T-helper 2 cell treated with Interferon-gamma antibody and Interleukin-4, amounts not matched to agents 100 ng/mL and 5 ng/mL, for 36 hours (primary cell): Measurements from ENCODE around the gene RPL27. TPM values are rescaled to one million over a fixed set of nuclear protein-coding genes. Genes with fewer than 3 reads are reported as not detected.

Source experiments
- intact Hi-C: fragments of 100-400 bp; cut with micrococcal nuclease; formaldehyde crosslinking; loops from one replicate; pipeline ENCODE4 v1.15.1; 2023
- total RNA-seq: library from RNA; stranded (reverse); gene quantifications from 2 replicates; pipeline ENCODE4 v1.2.3, GENCODE V29; 2022

Gene RPL27
- total RNA-seq, 1 donor from 2014 or later = 943 TPM

DNA sequence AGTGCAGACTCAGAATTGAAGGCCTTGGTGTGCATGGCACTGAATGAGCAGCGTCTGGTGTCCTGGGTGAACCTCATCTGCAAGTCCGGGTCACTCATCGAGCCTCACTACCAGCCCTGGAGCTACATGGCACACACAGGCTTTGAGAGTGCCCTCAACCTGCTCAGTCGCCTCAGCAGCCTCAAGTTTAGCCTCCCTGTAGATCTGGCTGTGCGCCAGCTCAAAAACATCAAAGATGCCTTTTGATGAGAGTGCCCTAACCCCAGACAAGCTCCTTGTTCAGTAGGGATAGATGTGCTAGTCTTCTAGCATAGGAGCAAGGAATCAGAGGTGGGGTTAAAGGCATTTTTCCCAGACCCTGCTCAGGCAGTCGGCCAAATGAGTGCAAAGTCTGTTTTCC lies 6.7 kb upstream of the RPL27 start:
- intact Hi-C loops = loop anchor here (10.0 kb wide), 1 partner anchor 493 kb away; the partner anchor contains the start of gene DHX8

DNA sequence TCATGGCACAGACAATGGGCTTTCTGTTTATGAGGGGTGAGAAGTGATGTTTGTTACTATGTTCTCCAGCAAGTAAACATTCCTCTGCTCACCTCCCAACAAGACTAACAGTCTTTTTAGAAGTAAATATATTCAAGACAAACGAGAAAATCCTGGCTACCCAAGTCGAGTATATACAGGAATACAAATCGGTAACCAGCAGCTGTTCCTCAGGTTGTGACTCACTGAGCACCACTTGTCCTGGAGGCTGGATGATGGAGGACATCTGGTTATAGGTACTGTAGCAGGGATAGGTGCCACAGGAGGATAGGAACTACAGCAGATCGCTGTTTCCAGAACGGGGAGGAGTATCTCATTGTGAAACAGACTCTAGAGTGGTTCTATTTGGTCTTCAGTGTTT lies 5.3 kb upstream of the RPL27 start:
- intact Hi-C loops = loop anchor here (10.0 kb wide), 1 partner anchor 492 kb away; the partner anchor contains the start of gene DHX8

DNA sequence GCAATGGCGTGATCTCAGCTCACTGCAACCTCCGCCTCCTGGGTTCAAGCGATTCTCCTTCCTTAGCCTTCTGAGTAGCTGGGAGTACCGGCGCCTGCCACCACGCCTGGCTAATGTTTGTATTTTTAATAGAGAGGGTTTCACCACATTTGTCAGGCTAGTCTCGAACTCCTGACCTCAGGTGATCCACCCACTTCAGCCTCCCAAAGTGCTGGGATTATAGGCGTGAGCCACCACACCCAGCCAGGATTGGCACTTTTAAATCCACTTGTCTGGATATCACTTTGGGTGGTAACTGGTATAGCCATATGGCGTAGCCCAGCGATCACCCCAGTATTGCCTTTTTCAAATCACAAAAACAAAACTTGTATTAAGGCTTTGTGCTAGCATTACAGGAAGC lies 4.3 kb upstream of the RPL27 start:
- intact Hi-C loops = loop anchor here (10.0 kb wide), 1 partner anchor 491 kb away; the partner anchor contains the start of gene DHX8

DNA sequence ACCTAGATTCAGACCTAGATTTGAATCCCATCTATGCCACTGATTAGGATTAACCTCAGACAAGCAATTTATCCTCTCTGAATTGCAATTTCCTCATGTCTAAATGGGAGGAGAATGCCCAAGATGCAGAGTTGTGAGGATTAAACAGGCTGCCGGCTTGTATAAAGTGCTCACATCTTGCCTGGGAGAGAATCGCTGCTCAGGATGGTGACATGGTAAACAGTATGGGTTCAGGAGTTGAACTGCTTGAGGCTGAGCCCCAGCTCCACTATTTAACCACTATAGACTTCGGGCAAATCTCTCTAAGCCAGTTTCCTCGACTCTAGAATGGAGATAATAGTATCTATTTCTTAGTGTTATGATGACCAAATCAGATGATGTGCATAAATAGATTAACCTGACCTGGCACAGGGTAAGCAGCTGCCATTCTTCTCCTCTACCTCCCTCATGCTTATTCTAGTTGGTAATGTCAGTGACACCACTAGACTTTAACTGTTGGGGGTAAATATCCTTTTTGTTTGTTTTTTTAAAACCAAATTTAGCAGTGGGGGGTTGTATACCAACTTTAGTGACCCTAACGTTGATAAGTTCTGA lies 732 bp upstream of the RPL27 start:
- intact Hi-C loops = loop anchor here (5.0 to 10.0 kb wide), 2 partner anchors 130 to 487 kb away; partner anchors contain the start of genes BRCA1 and DHX8

DNA sequence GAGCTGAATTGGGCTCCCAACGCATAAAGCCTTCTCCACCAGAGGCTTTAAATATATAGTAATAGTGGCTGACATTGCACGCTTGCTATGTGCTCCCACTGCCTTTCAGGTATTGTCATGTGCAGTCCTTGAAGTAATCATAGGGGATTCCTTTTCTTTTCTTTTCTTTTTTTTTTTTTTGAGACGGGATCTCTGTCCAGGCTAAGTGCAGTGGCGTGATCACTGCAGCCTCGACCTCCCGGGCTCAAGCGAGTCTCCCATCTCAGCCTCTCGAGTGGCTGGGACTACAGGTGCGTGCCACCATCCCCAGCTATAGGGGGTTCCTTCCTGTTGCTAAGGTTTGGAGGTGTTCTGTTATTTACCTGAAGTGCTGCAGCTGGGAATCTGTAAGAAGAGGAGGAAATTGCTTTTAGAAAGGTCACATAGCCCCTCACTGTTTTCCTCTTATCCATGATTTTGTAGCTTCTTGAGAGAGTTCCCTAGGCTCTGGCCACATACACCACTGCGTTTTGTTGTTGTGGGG lies 845 bp downstream of the RPL27 start:
- intact Hi-C loops = loop anchor here (2.0 to 10.0 kb wide), 3 partner anchors 34 to 486 kb away; partner anchors contain the start of genes AARSD1, BRCA1 and DHX8

DNA sequence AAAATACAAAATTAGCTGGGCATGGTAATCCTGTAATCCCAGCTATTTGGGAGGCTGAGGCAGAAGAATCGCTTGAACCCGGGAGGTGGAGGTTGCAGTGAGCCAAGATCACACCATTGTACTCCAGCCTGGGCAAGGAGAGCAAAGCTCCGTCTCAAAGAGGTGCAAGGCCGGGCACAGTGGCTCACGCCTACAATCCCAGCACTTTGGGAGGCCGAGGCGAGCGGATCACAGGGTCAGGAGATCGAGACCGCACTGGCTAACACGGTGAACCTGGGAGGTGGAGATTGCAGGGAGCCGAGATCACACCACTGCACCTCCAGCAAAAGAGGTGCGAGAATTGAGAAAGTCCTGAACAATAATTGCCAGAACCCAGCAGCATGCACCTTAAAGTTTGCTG lies 2.7 kb downstream of the RPL27 start:
- intact Hi-C loops = loop anchor here (10.0 kb wide), 1 partner anchor 214 kb away; the partner anchor contains the start of gene TMEM106A

DNA sequence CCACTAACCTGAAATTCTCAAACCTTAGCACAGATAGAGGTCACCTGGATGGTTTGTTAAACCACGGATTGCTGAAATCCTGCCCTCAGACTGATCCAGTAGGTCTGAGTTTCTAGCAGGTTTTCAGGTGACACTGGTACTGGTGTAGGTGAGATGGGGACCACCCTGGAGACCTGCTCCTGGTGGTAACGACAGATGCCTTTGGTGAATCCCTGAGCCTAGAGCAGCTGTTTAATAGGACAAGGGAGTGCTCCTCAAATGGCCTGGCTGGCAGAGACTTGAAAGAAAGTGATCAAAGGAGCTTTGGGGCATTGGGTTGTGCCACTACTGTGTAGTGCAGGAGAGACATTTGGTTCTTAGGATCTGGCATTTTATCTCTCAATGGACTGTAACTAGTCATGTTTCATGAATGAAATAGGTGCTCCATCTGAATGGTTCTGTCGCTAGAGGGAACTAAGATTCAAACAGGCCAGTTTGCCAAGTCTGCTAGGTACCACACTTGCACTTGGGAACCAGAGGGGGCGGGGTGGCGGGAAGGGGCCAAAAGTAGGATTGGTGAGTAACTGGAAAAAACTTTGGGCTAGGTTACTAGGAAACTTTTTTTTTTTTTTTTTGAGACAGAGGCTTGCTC lies 5.4 kb downstream of the RPL27 start:
- intact Hi-C loops = loop anchor here (10.0 kb wide), 1 partner anchor 211 kb away; the partner anchor contains the start of gene TMEM106A

DNA sequence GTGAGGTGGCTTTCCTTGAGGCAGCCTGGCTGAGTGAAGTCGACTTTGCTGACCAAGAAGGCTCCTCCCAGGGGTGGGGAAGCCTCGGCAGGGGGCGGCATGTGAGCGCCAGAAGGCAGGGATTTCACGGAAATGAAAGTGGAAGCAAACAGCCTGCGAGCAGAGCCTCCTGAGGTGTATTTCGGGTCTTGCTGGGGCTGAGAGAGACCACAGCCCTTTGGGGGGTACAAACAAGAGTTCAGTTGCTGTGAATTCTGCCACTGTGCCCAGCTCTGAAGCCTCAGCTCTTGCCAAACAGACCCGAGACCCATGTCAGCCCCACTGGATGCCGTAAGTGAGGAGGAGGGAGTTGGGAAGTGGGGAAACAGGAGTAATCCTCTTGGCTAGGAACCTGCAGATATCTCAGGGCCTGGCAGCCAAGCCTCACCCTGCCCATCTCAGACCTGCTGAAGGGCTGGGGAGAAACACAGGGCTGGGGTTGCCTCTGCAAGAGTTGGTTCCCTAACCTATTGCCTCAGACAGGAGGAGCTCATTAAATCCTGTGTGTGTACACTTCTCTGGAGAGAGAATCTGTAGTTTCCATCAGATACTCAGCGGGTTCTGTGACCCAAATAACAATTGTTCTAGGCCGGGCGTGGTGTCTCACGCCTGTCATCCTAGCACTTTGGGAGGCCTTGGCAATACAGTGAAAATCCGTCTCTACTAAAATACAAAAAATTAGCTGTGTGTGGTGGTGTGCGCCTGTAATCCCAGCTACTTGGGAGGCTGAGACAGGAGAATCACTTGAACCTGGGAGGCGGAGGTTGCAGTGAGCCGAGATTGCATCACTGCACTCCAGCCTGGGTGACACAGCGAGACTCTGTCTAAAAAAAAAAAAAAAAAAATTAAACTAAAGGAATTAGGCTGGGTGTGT lies 8.7 kb downstream of the RPL27 start, which contains the start of gene IFI35:
IFI35 (plus strand) TSS at position 146 of the 913 bp plus-strand sequence; CDS start at position 310, 164 bp downstream.
- intact Hi-C loops = loop anchor here (1.0 to 10.0 kb wide), 2 partner anchors 9 to 208 kb away; partner anchors contain the start of genes RPL27 and TMEM106A

DNA sequence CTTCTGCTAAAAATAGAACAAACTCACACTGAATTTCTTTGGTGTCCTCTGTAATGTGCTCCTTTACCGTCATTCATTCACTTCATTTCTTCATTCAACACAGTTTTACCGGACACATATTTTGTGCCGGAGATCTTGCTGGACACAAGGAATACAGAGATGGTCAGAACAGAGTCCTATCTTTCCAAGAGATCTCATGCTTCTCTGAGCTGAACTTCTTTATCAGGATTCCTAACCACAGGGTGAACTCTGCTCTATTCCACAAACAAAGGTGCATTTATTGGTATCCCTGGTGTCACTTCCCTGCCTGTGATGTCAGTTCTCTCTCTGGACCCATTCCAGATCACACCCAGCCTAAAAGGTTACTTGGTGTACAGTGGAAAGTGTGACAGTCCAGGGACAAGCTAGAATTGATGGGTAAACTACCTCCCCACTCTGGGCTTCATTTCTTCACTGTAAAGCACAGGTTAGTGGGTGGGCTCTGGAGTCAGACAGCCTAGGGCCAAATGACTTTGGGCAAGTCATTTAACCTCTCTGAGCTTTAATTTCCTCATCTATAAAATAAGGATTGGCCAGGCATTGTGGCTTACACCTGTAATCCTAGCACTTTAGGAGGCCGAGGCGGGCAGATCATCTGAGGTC lies 12.6 kb downstream of the RPL27 start:
- intact Hi-C loops = no loop called here

DNA sequence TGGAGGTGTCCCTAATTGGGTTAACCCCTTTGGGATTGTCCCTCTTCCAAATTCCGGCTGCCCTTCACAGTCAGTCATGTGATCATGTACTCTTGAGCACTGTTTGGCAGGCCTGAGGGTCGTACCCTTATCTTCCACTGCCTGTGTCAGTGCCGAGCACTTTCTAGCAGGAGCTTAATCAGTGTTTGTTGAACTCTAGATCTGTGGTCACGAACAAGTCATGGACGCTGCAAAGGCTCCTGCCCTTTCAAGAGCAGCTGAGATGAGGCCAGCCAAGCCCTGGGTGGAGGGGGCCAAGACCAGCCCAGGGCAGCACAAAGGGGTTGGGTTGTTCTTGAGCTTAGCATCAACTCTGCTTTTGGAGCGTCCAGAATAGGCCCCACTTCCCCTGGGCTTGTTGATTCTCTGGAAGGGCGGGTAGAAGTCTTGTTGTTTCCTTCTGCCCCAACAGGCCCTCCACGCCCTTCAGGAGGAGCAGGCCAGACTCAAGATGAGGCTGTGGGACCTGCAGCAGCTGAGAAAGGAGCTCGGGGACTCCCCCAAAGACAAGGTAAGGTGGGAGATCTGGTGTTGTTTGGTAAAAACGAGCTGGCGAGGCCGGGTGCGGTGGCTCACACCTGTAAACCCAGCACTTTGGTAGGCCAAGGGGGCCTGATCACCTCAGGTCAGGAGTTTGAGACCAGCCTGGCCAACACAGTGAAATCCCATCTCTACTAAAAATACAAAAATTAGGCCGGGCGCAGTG lies 13.7 kb downstream of the RPL27 start:
- intact Hi-C loops = no loop called here

DNA sequence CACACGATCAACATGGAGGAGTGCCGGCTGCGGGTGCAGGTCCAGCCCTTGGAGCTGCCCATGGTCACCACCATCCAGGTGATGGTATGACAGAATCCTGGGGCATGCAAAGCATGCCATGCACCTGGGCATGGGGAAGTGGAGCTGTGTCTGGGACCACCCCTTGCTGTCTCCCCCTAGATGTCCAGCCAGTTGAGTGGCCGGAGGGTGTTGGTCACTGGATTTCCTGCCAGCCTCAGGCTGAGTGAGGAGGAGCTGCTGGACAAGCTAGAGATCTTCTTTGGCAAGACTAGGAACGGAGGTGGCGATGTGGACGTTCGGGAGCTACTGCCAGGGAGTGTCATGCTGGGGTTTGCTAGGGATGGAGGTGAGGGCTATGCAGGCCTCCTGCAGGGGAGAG lies 15.1 kb downstream of the RPL27 start:
- intact Hi-C loops = no loop called here

DNA sequence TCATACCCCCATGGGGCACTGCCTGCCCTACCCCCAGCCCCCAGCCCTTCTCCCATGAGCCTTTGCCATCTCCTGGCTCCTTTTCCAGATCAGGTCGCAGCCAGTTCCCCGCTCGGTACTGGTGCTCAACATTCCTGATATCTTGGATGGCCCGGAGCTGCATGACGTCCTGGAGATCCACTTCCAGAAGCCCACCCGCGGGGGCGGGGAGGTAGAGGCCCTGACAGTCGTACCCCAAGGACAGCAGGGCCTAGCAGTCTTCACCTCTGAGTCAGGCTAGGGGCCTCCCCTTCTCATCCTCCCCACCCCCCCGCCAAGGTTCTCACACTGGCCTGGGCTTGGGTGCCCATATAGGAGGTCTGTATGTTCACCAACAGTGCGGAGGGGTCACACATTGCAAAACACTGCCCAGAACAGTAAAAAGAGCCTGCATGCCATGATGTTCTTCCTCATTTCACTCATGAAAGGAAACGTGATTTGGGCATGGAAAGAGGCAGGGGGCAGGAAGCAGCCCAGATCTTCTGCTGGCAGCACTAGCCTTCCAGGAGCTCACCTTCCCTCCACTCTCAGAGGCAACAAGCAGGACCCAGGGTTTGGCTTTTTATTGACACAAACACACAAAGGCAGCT lies 15.9 kb downstream of the RPL27 start:
- intact Hi-C loops = no loop called here

DNA sequence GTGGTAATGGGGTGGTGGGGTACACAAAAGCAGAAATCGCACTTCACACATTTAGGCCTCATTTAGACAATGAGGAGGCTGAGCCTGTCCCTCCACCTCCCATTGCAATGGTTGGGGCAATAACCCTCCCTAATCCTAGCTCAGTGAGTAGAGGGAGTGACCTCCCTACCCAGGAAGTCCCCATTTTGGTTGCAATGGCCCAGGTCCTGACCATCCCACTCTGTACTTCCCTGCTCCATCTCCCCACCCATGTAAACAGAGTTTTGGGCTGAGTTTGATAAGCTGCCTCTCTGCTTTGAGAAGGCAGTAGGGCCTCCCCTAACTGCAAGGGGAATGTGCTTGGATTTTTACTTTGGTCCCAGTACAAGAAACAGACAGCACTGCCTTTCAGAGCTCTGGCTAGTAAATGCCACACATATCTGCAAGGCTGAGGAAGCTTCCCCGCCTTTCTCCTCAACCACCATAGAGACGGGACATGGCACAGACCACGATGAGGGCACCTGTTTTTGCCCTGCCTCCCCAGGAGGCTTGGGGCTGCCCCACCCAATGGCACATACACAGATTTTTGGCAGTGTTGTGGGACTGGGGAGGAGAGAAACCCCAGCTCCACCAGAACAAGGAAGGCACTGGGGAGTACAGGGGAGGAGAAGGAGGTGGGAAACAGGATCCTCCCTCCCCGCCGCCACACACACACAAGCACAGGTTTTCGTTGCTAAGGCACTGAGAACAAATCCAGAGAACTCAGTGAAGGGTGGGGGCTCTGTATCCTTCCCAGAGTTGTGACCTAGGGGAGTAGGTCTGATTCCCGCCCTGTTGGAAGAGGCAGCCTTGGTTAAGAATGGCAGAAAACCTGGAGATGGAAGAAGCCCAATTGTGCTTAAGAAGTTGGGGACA lies 16.7 kb downstream of the RPL27 start:
- intact Hi-C loops = no loop called here

DNA sequence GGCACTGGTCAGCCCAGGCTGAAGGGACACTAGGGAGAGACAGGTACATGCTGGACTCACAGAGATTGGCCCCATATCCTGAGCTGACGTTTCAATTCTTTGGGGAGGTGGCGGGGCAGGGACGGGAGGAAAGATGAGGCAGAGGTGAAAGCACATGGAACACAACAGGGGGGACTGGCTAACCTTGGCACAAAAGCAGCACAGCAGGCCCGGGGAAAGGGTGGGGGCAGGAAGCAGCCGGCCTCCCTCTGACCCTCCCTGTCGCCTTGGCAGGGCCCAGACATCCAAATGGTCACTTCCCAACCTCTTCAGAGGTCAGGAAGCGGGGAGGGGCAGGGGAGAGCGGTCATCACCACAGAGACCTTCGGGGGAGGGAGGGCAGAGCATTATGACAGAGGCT lies 17.4 kb downstream of the RPL27 start:
- intact Hi-C loops = no loop called here

DNA sequence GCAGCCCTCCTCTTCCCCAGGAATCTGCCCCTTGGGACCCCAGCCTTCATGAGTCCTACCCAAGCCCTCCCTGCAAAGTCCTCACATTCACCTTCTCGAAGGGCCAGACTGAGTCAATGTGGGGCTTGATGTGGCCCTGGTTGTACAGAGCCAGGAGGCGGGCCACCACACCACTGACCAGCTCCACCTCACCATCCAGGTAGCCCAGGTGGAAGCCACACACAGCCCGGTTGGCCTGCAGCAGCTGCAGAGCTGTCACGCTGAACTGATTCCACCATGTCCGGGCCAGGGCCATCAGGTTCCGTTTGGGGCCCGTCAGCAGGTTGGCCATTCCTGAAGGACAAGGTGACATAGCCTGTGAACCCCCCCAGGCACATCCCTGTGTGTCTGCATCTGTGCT lies 18.0 kb downstream of the RPL27 start:
- intact Hi-C loops = no loop called here

DNA sequence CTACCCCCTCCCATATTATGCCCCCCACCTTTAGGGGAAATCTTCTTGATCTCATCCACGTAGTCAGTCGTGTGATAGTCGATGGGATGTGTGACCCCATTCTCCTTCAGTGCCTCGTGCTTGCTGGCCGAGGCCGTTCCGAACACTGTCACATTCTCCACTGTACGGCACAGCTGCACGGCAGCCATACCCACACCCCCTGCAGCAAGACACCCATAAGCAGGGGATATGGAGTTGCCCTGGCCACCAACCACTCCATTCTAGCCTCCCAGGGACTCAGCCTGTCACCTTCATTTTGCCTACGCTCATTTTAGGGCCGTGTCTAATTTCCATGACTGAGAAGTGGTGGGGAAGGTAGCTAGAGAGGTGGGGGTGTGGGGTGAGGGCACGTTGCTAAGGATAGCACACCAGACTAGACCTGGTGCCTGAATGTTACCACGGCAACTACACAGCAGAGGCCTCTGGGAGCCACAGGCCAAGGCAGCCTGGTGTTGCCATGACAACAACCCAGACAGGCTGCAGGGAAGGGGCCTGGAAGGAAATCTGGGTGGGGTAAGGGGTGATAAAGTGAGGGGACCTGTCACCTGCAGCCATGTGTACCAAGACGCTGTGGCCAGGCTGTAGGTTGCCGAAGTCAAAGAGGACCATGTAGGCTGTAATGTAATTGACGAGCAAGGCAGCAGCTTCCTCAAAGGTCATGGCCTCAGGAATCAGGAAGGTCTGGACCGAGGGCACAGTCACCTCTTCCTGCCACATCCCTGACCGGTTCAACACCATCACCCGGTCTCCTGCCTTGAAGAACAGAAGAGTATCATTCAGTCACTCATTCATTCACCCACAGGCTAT lies 20.0 kb downstream of the RPL27 start:
- intact Hi-C loops = no loop called here

DNA sequence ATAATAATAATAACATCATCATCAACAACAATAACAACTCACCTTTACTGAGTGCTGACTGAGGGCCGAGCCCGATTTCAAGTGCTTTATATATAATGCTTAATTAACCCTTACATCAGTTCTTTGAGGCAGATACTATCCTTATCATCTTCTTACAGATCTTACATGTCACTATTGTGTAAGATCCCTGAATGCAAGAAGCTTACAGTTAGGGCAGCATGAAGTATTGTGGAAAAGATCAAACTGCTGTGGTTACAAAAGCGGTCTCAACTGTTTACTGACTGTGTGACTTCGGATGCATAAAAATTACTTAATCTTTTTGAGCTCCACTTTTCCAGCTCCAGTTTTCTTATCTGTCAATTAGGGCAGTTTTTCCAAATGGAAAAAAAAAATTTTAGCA lies 20.7 kb downstream of the RPL27 start:
- intact Hi-C loops = no loop called here

DNA sequence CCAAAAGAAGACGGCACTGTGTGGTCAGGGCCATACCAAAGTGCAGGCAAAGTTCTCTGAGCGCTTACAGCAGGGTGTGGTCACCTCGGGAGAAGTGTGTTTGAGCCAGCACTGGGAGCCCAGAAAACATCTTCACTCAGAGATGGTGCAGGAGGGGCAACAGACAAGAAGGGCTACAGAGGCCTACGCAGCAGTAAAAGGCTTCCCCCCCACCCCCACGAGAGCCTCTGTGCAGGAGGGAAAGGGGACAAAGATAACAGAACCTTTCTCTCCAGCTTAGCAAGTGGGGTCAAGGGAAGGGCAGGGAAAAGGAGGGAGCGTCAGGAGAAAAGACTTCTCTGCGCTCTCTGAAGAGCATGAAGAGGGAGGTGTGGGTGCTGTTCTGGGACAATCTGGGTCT lies 21.2 kb downstream of the RPL27 start:
- intact Hi-C loops = no loop called here
